GM12875 (cell line): Measurements from ENCODE around the gene SIDT2.
A peak's percentile ranks its signal among the peaks of the same experiment; 100 is the strongest.
"Not testable (repeated sequence)": the region's sequence is repeated elsewhere in the genome, so short reads cannot be mapped to it uniquely, and the experiment has no call there.

Experiments used
- H3K4me3 ChIP-seq: one replicate; pipeline ENCODE4 v1.5.1; 2011; ENCODE audit warnings: low read depth, low read length, control low read depth
- TF ChIP-seq, protein P1 (sequence below): IDR thresholded peaks from 2 replicates; pipeline ENCODE4 v1.5.1; 2011; ENCODE audit warnings: low read depth, mild to moderate bottlenecking, control low read depth, inconsistent platforms, low read length, moderate library complexity, borderline replicate concordance; ENCODE audit not compliant: insufficient read depth

The SIDT2 gene

DNA sequence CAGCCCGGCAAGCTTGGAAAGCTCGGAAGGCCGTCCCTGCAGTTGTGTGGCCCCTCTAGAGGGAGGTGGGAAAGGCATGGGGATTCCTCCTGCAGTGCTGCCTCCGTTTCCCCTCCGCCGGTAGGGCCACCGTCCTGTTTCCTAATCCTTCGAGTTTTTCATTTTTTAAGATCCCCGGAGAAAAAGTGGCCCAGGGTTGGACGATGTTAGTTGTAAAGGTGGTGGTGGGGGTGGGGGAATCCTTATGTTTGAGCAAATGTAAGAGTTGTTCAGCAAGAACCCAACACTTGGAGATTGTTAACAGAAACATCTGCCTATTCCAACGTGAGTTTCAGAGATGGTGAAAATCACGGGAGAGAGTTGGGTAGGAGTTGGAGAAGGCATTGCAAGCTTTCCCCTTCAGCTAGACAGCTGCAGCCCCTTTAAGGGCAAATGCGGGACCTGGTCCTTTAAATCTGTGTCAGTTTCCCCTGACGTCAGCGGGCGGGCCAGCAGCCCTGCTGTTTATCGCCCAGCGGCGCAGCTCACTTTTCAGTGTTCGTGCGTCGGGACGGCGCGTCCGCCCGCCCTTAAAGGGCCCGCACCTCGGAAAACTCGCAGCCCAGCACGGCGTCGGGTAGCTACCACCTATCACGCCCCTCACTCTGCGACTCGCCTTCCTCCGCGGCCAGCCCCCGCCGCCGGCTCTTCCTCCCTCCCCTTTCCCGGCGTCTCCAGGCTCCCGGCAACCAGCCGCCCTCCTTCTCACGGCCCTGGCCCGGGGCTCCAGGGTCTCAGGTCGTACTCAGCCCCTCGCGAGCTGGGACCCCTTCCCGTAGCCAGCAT is at the start of gene SIDT2:
Gene SIDT2, plus strand, starts transcription at position 534 of the 825 bp plus-strand sequence. CDS start 521 bp downstream, outside the sequence.
- H3K4me3 ChIP-seq, result peak within 1 kb of the TSS; percentile 56
- TF ChIP-seq, protein P1, sequence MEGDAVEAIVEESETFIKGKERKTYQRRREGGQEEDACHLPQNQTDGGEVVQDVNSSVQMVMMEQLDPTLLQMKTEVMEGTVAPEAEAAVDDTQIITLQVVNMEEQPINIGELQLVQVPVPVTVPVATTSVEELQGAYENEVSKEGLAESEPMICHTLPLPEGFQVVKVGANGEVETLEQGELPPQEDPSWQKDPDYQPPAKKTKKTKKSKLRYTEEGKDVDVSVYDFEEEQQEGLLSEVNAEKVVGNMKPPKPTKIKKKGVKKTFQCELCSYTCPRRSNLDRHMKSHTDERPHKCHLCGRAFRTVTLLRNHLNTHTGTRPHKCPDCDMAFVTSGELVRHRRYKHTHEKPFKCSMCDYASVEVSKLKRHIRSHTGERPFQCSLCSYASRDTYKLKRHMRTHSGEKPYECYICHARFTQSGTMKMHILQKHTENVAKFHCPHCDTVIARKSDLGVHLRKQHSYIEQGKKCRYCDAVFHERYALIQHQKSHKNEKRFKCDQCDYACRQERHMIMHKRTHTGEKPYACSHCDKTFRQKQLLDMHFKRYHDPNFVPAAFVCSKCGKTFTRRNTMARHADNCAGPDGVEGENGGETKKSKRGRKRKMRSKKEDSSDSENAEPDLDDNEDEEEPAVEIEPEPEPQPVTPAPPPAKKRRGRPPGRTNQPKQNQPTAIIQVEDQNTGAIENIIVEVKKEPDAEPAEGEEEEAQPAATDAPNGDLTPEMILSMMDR, result no peak

DNA sequence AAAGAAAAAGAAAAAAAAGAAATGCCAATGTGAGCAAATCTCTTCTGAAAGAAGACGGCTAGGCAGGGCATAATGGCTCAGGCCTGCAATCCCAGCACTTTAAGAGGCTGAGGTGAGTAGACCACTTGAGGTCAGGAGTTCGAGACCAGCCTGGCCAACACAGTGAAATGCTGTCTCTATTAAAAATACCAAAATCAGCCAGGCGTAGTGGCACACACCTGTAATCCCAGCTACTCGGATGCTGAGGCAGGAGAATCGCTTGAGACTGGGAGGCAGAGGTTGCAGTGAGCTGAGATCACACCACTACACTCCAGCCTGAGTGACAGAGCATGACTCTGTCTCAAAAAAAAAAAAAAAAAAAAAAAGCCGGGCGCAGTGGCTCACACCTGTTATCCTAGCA is 48.1 kb upstream of the SIDT2 start:
- not testable (repeated sequence) for H3K4me3 ChIP-seq

- H3K4me3 ChIP-seq, result no peak overlapping the region
- TF ChIP-seq, protein P1, result no peak
Observed at GRCh38 chr11:117130879-117131278, 47.7 kb upstream of the SIDT2 start.

- TF ChIP-seq, protein P1, result no peak
- H3K4me3 ChIP-seq, result no peak overlapping the region
Observed at GRCh38 chr11:117134431-117134830, 44.1 kb upstream of the SIDT2 start.

- not testable (repeated sequence) for H3K4me3 ChIP-seq
Observed at GRCh38 chr11:117134979-117135378, 43.6 kb upstream of the SIDT2 start.

DNA sequence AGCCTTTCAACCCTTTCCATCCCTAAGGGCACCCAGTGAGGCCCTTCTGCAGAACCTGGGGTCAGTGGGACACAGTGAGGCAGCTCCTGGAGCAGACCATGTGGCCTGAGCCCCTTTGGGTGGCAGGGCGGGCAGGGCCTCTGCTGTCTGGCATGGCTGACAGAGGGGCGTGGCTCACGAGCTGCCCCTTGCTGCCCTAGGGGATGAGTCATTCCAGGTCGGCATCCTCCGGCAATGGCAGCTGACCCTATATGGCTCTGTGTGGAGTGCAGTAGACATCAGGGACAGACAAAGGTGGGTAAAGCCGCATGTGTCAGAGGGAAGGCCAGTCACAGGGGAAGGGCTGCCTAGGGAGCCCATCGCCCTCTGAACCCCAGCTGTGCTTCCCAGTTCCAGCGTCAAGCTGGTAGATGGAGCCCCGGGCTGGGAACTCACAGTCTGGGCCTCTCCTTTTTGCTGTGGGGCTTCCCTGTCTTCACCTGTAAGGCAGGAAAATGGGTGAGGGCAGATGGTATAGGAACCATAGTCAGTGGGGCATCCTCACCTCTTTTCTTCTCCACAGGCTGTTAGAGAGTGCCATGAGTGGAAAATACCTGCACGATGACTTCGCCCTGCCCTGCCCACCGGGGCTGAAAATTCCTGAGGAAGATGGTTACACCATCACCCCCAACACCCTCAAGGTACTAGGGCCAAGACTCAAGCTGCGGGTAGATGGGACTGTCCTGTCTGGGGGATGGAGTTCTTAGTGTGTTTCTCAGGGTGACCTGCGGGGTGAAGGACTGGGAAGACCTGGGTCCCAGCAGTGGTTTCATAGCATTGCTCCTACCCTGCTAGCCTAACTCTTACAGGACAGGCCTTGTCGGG is 41.1 kb upstream of the SIDT2 start:
- H3K4me3 ChIP-seq, result not testable (repeated sequence)

DNA sequence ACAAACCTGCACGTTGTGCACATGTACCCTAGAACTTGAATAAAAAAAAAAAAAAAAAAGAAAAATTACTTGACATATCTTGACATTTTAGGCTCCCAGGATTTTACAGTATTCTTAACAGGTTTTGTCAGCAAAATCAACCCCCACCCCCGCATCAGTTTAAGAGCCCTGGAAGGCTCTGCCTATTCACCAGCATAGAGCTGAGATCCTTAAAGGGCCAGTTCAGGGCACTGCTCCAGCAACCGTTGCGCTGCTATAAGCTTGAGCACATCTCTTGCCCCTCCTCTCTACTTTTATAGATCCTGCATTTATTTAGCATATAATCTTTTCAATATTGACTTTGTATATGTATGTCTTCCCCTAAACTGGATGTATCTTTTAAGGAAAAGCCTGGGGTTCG is 35.2 kb upstream of the SIDT2 start:
- TF ChIP-seq, protein P1, result no peak
- peak overlapping the region; percentile 88 for H3K4me3 ChIP-seq

DNA sequence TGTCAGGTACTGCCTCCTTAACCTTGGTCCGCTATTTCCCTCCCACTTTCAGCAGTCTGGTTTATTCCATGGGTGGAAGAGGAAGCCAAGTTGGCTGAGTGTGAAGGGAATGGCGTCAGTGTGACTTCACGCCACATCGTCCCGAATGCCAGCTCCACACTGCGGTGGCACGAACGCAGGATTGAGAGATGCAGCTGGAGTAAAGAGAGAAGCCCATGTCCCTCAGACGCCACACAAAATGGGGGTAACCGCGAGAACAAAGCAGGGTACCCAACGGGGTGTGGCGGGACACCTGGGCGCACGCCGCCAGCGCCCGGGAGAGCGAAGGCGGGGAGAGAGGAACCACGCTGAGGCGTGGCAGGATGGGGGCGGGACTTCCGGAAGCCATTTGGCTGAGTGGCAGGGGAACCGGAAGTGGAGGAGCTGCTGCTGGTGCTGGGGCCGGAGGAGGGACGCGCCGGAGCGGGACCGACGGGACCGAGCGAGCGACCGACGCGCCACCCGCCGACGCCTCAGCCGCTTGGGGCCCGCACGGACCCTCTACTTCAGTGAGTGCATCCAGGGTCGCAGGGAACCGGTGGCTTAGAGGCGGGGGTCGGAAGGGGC is 34.6 kb upstream of the SIDT2 start, which contains the start of gene PAFAH1B2:
Gene PAFAH1B2, plus strand, starts transcription at position 417 of the 606 bp plus-strand sequence. CDS start 8,161 bp downstream, outside the sequence.
- peak within 1 kb of the TSS; percentile 88 for H3K4me3 ChIP-seq
- TF ChIP-seq, protein P1, result no peak
